ENCODE results near the gene SNN. TPM values are rescaled to one million over a fixed set of nuclear protein-coding genes. Genes with fewer than 3 reads are reported as not detected.

The SNN gene
- total and polyA plus RNA-seq, 2 of the 4 experiments (the other 2 are of a cell fraction): 10.0 to 13.0 TPM

- Histone ChIP-seq H4K5ac (ENCODE audit: low read depth, low read length) (no peak overlapping the region), H3K9ac (ENCODE audit: low read depth, low read length) (no peak overlapping the region), H3K9me3 (ENCODE audit: control insufficient read depth, insufficient read depth, low read length) (no peaks in the 10 kb centered on the region), H2AK9ac (replicated peaks; ENCODE audit: low read depth, low read length, poor library complexity) (no peak overlapping the region), H3K27me3 (ENCODE audit: control insufficient read depth, insufficient read depth, low read length) (no peaks in the 10 kb centered on the region), H3K4me2 (ENCODE audit: low read depth, low read length) (no peak overlapping the region), H3K4me3 (ENCODE audit: insufficient read depth, low read depth, low read length) (no peak overlapping the region), H3K4me1 (ENCODE audit: control insufficient read depth, insufficient read depth, low read length) (peaks cover 8% of the 10 kb centered on the region), H2BK5ac (ENCODE audit: low read depth, low read length, poor library complexity, severe bottlenecking) (no peak overlapping the region), H2AK5ac (ENCODE audit: low read depth, low read length) (no peak overlapping the region), H4K8ac (ENCODE audit: low read depth in 2 of 2, low read length in 2 of 2) (no peak overlapping the region), H3K4ac (ENCODE audit: low read depth, low read length) (no peak overlapping the region), H3K9me1 (ENCODE audit: insufficient read depth, low read length) (peaks cover 5% of the 10 kb centered on the region), H3K79me1 (ENCODE audit: low read depth in 1 of 2, low read length in 2 of 2) (peaks cover 35 to 66% of the 10 kb centered on the region in 2 experiments), H4K20me1 (ENCODE audit: insufficient read depth, low read length) (peaks cover 17% of the 10 kb centered on the region), H3K18ac (ENCODE audit: low read depth, low read length) (no peak overlapping the region), H2BK20ac (ENCODE audit: low read depth, low read length) (no peak overlapping the region), H3K14ac (replicated peaks; ENCODE audit: low read depth, low read length) (no peak overlapping the region), H3K56ac (ENCODE audit: extremely low read depth, insufficient read depth, low read length) (no peak overlapping the region), H3K23ac (ENCODE audit: low read depth, low read length) (no peak overlapping the region), H2BK15ac (ENCODE audit: low read depth, low read length) (no peak overlapping the region), H4K91ac (ENCODE audit: insufficient read depth, low read depth, low read length) (no peak overlapping the region), H3K36me3 (ENCODE audit: control insufficient read depth, insufficient read depth, low read length) (peaks cover 43% of the 10 kb centered on the region), H2BK120ac (ENCODE audit: low read depth, low read length) (no peak overlapping the region), H3K27ac (ENCODE audit: insufficient read depth, low read length) (no peak overlapping the region), H2AFZ (replicated peaks; ENCODE audit: low read length, poor library complexity) (no peak overlapping the region)
- dilution Hi-C loops (cut with HindIII; ENCODE audit: low sequenced_read_pairs, unreplicated experiment): no loop called here
- intact Hi-C loops (cut with micrococcal nuclease): no loop called here
- POLR2A ChIA-PET (ENCODE audit: unreplicated experiment): no interaction called here
- CTCF ChIA-PET: no interaction called here
- no peak for DNase-seq
- TF ChIP-seq BHLHE40 (IDR thresholded peaks at IDR 0.05; ENCODE audit: low read depth, low read length) (no peak), CEBPB (IDR thresholded peaks at IDR 0.05; ENCODE audit: low read depth, low read length) (no peak), NFE2L2 (IDR thresholded peaks at IDR 0.05; ENCODE audit: low read depth, low read length) (no peak), MAFK (IDR thresholded peaks at IDR 0.05; ENCODE audit: low read depth, low read length) (no peak), FOS (IDR thresholded peaks at IDR 0.05; ENCODE audit: low read depth, low read length) (no peak), CHD1 (IDR thresholded peaks at IDR 0.05; ENCODE audit: low read depth, low read length) (no peak), POLR2A (IDR thresholded peaks at IDR 0.05; ENCODE audit: low read depth, low read length) (no peak), MAZ (IDR thresholded peaks at IDR 0.05; ENCODE audit: borderline replicate concordance, low read depth, low read length) (no peak), RFX5 (IDR thresholded peaks at IDR 0.05; ENCODE audit: low read depth, low read length) (no peak), RAD21 (IDR thresholded peaks at IDR 0.05; ENCODE audit: low read length) (no peak), MXI1 (IDR thresholded peaks at IDR 0.05; ENCODE audit: borderline replicate concordance, low read depth, low read length) (no peak), RCOR1 (IDR thresholded peaks at IDR 0.05; ENCODE audit: insufficient replicate concordance, low read length) (no peak), SMC3 (IDR thresholded peaks at IDR 0.05; ENCODE audit: low read depth, low read length) (no peak)
- TF ChIP-seq, protein P1, sequence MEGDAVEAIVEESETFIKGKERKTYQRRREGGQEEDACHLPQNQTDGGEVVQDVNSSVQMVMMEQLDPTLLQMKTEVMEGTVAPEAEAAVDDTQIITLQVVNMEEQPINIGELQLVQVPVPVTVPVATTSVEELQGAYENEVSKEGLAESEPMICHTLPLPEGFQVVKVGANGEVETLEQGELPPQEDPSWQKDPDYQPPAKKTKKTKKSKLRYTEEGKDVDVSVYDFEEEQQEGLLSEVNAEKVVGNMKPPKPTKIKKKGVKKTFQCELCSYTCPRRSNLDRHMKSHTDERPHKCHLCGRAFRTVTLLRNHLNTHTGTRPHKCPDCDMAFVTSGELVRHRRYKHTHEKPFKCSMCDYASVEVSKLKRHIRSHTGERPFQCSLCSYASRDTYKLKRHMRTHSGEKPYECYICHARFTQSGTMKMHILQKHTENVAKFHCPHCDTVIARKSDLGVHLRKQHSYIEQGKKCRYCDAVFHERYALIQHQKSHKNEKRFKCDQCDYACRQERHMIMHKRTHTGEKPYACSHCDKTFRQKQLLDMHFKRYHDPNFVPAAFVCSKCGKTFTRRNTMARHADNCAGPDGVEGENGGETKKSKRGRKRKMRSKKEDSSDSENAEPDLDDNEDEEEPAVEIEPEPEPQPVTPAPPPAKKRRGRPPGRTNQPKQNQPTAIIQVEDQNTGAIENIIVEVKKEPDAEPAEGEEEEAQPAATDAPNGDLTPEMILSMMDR (conservative IDR thresholded peaks at IDR 0.05; ENCODE audit: low read depth, low read length): no peak
- TF ChIP-seq, protein P2, sequence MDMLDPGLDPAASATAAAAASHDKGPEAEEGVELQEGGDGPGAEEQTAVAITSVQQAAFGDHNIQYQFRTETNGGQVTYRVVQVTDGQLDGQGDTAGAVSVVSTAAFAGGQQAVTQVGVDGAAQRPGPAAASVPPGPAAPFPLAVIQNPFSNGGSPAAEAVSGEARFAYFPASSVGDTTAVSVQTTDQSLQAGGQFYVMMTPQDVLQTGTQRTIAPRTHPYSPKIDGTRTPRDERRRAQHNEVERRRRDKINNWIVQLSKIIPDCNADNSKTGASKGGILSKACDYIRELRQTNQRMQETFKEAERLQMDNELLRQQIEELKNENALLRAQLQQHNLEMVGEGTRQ (IDR thresholded peaks at IDR 0.05; ENCODE audit: low read depth, low read length): no peak
- TF ChIP-seq, protein P3, sequence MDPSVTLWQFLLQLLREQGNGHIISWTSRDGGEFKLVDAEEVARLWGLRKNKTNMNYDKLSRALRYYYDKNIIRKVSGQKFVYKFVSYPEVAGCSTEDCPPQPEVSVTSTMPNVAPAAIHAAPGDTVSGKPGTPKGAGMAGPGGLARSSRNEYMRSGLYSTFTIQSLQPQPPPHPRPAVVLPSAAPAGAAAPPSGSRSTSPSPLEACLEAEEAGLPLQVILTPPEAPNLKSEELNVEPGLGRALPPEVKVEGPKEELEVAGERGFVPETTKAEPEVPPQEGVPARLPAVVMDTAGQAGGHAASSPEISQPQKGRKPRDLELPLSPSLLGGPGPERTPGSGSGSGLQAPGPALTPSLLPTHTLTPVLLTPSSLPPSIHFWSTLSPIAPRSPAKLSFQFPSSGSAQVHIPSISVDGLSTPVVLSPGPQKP (IDR thresholded peaks at IDR 0.05; ENCODE audit: borderline replicate concordance, low read depth, low read length): no peak
- ATAC-seq (ENCODE audit: low read depth): no peak
- WGBS, 2 experiments (ENCODE audit: extremely low coverage in 2 of 2, insufficient read length in 1 of 2): 93% methylated on average over 5 of the region's 8 CpGs; no CpG with 5 or more reads in 1 of the 2 experiments
- in situ Hi-C loops (cut with MboI; ENCODE audit: low sequenced_read_pairs): no loop called here
- no TSS peak for BruUV-seq (replicated peaks)
Observed at GRCh38 chr16:11692171-11692570, 23.9 kb downstream of the SNN start.
